B cell (primary cell): ENCODE results near the gene CYP4F3. TPM values are rescaled to one million over a fixed set of nuclear protein-coding genes. Genes with fewer than 3 reads are reported as not detected.

ENCODE experiments used
- ATAC-seq: fragments of 200-7000 bp; cut with Tn5 transposase; one replicate; pipeline ENCODE4 v1.10.0; 2021; ENCODE audit warnings: low read depth, mild to moderate bottlenecking, moderate number of reproducible peaks, moderate library complexity
- CTCF ChIA-PET: fragments of 350-600 bp; sonication (Branson Sonifier 250); formaldehyde crosslinking; loops from one replicate; lab custom pipeline; 2021; ENCODE audit warnings: antibody characterized with exemption, inconsistent platforms; lab: Charles Lee
- POLR2A ChIA-PET: fragments of 350-600 bp; sonication (Branson Sonifier 250); formaldehyde crosslinking; loops from one replicate; lab custom pipeline; 2021; ENCODE audit warnings: antibody characterized with exemption; lab: Charles Lee
- DNase-seq: peaks from one replicate; pipeline ENCODE4 v3.0.0; 2013
- H2AFZ ChIP-seq: 2 replicates; pipeline ENCODE4 v1.6.1; 2012; ENCODE audit warnings: mild to moderate bottlenecking, low read depth, low read length; ENCODE audit not compliant: insufficient read depth, poor library complexity, severe bottlenecking
- H3K27ac ChIP-seq, 2 donors: 1 replicate in 1 of 2; 2 replicates in 1 of 2; pipeline ENCODE4 v1.5.1; 2012 to 2013; ENCODE audit warnings: low read length in 2 of 2, mild to moderate bottlenecking in 2 of 2, moderate library complexity in 1 of 2
- H3K27me3 ChIP-seq, 4 experiments: fragments of 200-600 bp in 1 of 4; sonication (generic) in 1 of 4; replicated peaks in 1 of 4; 1 replicate in 2 of 4; 2 replicates in 2 of 4; pipeline versions ENCODE4 v1.6.1 to v1.7.0; 2013 to 2016; ENCODE audit warnings: low read length in 3 of 4, mild to moderate bottlenecking in 2 of 4, mixed read lengths in 1 of 4, moderate library complexity in 1 of 4; ENCODE audit not compliant: insufficient read depth in 4 of 4, control insufficient read depth in 3 of 4; ENCODE audit errors: control extremely low read depth in 1 of 4
- H3K36me3 ChIP-seq, 2 experiments: replicated peaks in 1 of 2; 1 replicate in 1 of 2; 2 replicates in 1 of 2; pipeline versions ENCODE4 v1.6.1 to v1.7.1; 2013; ENCODE audit warnings: low read length in 1 of 2; ENCODE audit not compliant: insufficient read depth in 2 of 2, control insufficient read depth in 1 of 2; ENCODE audit errors: control extremely low read depth in 1 of 2, extremely low read depth in 1 of 2
- H3K4me1 ChIP-seq, 2 donors: fragments of 200-600 bp in 1 of 2; sonication (generic) in 1 of 2; 1 replicate in 1 of 2; 2 replicates in 1 of 2; pipeline versions ENCODE4 v1.5.1 to v1.6.1; 2013 to 2017; ENCODE audit warnings: low read length in 2 of 2; ENCODE audit not compliant: control insufficient read depth in 2 of 2, insufficient read depth in 2 of 2
- H3K4me2 ChIP-seq: replicated peaks from 2 replicates; pipeline ENCODE3; 2012; ENCODE audit warnings: mild to moderate bottlenecking, low read depth, low read length; ENCODE audit not compliant: poor library complexity, severe bottlenecking
- H3K4me3 ChIP-seq, 5 experiments: fragments of 200-600 bp in 1 of 5; sonication (generic) in 1 of 5; 1 replicate in 3 of 5; 2 replicates in 2 of 5; pipeline versions ENCODE4 v1.5.1 to v1.7.0; 2011 to 2016; ENCODE audit warnings: low read length in 4 of 5, mild to moderate bottlenecking in 4 of 5, low read depth in 2 of 5, control low read depth in 1 of 5, moderate library complexity in 1 of 5; ENCODE audit not compliant: insufficient read depth in 1 of 5; ENCODE audit errors: control extremely low read depth in 1 of 5, extremely low read depth in 1 of 5
- H3K79me2 ChIP-seq: fragments of 200-600 bp; sonication (generic); one replicate; pipeline ENCODE4 v1.6.0; 2016; ENCODE audit warnings: low read length; ENCODE audit not compliant: control insufficient read depth, insufficient read depth
- H3K9ac ChIP-seq: fragments of 200-600 bp; sonication (generic); 2 replicates; pipeline ENCODE4 v1.6.1; 2017; ENCODE audit warnings: mild to moderate bottlenecking, low read length, moderate library complexity
- H3K9me3 ChIP-seq, 3 donors: one replicate each; pipeline versions ENCODE4 v1.6.1 to v1.7.1; 2013; ENCODE audit warnings: low read length in 2 of 3; ENCODE audit not compliant: control insufficient read depth in 2 of 3, insufficient read depth in 1 of 3; ENCODE audit errors: control extremely low read depth in 1 of 3
- H4K20me1 ChIP-seq: 2 replicates; pipeline ENCODE4 v1.6.0; 2012; ENCODE audit warnings: mild to moderate bottlenecking, low read length; ENCODE audit not compliant: insufficient read depth, control insufficient read depth, poor library complexity, severe bottlenecking
- H3K27ac Mint-ChIP-seq: one replicate; pipeline ENCODE4 v1.8.0; 2021; ENCODE audit warnings: mixed read lengths
- H3K27me3 Mint-ChIP-seq: one replicate; pipeline ENCODE4 v1.8.0; 2021; ENCODE audit warnings: mixed read lengths
- H3K4me1 Mint-ChIP-seq: one replicate; pipeline ENCODE4 v1.8.0; 2021; ENCODE audit warnings: mixed read lengths
- H3K4me3 Mint-ChIP-seq: one replicate; pipeline ENCODE4 v1.8.0; 2021; ENCODE audit warnings: mixed read lengths
- H3K9me3 Mint-ChIP-seq: one replicate; pipeline ENCODE4 v1.8.0; 2022; ENCODE audit warnings: mixed read lengths; ENCODE audit not compliant: insufficient read depth
- EZH2 ChIP-seq: IDR thresholded peaks from 2 replicates; pipeline ENCODE4 v1.6.1; 2012; ENCODE audit warnings: borderline replicate concordance, low read depth, mild to moderate bottlenecking, moderate library complexity, low read length; ENCODE audit not compliant: insufficient read depth, poor library complexity, severe bottlenecking
- WGBS: methylation state at CpG from one replicate; pipeline ENCODE4 v1.1.5; 2013; ENCODE audit warnings: missing lambda C conversion rate; ENCODE audit not compliant: insufficient coverage; 5-methylcytosine and 5-hydroxymethylcytosine counted together
- intact Hi-C: fragments of 100-400 bp; cut with micrococcal nuclease; formaldehyde crosslinking; loops from one replicate; pipeline ENCODE4 v1.10.0; 2022
- polyA plus RNA-seq: library from polyadenylated mRNA; depleted of rRNA; stranded (reverse); fragments of >200 nt; gene quantifications from 2 replicates; pipeline ENCODE4 v1.2.3, GENCODE V29; 2012
- total RNA-seq, 2 donors: library from RNA; stranded (reverse); fragments of 120-200 nt in 1 of 2; gene quantifications; 1 replicate in 1 of 2; 2 replicates in 1 of 2; pipeline versions ENCODE4 v1.2.3 to v1.2.4, GENCODE V29; 2013 to 2022
- TF ChIP-seq, protein P1 (sequence below): fragments of 200-600 bp; IDR thresholded peaks from one replicate; pipeline ENCODE4 v1.8.0; 2022; ENCODE audit warnings: antibody characterized with exemption, mild to moderate bottlenecking

CYP4F3 gene
- total and polyA plus RNA-seq, 2 donors (not counting 1 experiment from before 2014, with no cell fraction given): not detected

DNA sequence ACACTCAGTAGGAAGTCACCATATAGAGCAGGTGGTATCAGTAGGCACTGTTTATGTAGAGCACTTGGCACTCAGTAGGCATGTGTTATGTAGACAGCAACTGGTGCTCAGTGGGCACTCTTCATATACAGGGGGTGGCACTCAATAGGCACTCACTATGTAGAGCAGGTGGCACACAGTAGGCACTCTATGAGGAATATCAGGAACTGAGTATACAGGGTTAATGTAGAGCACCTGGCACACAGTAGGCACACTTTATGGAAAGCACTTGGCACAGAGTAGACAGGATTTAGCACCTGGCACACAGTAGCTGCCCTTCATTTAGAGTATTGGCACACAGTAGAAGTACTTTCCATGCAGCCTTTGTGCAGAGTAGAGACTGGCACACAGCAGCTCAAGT is 1.1 kb upstream of the CYP4F3 start:
- no peak overlapping the region for H3K4me3 Mint-ChIP-seq
- H3K27ac Mint-ChIP-seq: no peak overlapping the region

DNA sequence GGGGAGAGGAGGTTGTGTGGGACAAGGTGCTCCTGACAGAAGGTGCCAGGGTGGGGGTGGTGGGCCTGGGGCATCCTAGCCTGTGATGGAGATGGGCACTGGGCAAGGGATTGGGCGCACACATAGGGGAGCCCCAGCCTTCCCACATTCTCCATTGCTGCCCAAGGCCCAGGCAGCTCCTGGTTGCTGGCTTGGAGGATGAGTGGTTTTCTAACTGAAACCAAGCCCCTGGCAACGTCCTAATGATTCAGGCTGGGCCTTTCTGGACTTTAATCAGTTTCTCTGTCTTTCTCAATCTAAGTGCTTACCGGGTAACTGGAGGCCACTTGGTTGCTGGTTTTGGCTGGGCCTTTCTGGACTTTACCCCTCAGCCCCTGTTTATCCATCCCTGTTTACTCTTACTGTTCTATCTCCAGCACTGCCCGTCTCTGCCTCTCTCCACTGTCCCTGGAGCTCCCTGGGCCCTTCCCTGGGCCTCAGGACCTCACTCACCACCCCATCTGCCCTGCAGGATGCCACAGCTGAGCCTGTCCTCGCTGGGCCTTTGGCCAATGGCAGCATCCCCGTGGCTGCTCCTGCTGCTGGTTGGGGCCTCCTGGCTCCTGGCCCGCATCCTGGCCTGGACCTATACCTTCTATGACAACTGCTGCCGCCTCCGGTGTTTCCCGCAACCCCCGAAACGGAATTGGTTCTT is 354 bp downstream of the CYP4F3 start:
- 74% methylated on average over 12 of the region's 12 CpGs for WGBS
- Mint-ChIP-seq H3K4me1 (peaks cover 5% of the 10 kb centered on the region), H3K4me3 (no peak overlapping the region), H3K9me3 (no peaks in the 10 kb centered on the region), H3K27me3 (peaks cover 27% of the 10 kb centered on the region), H3K27ac (no peak overlapping the region)
- H4K20me1 ChIP-seq: no peaks in the 10 kb centered on the region
- no peak overlapping the region for H2AFZ ChIP-seq
- CTCF ChIA-PET: no interaction called here
- H3K27ac ChIP-seq: no peak overlapping the region
- H3K79me2 ChIP-seq: no peaks in the 10 kb centered on the region
- H3K27me3 ChIP-seq: peaks cover 0 to 29% (median 0%) of the 10 kb centered on the region in 4 experiments
- no peak for ATAC-seq
- no peaks in the 10 kb centered on the region for H3K36me3 ChIP-seq
- peaks cover 0 to 14% (median 0%) of the 10 kb centered on the region in 3 donors for H3K9me3 ChIP-seq
- POLR2A ChIA-PET: no interaction called here
- intact Hi-C loops: no loop called here
- H3K4me3 ChIP-seq: no peak overlapping the region
- TF ChIP-seq, protein P1, sequence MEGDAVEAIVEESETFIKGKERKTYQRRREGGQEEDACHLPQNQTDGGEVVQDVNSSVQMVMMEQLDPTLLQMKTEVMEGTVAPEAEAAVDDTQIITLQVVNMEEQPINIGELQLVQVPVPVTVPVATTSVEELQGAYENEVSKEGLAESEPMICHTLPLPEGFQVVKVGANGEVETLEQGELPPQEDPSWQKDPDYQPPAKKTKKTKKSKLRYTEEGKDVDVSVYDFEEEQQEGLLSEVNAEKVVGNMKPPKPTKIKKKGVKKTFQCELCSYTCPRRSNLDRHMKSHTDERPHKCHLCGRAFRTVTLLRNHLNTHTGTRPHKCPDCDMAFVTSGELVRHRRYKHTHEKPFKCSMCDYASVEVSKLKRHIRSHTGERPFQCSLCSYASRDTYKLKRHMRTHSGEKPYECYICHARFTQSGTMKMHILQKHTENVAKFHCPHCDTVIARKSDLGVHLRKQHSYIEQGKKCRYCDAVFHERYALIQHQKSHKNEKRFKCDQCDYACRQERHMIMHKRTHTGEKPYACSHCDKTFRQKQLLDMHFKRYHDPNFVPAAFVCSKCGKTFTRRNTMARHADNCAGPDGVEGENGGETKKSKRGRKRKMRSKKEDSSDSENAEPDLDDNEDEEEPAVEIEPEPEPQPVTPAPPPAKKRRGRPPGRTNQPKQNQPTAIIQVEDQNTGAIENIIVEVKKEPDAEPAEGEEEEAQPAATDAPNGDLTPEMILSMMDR: no peak
- TF ChIP-seq EZH2: no peak
- no peak overlapping the region for H3K9ac ChIP-seq
- H3K4me1 ChIP-seq: peaks cover 3 to 16% of the 10 kb centered on the region in 2 donors
- DNase-seq: no peak
- H3K4me2 ChIP-seq: no peak overlapping the region

More for the DNA sequence above, 1.1 kb upstream of the CYP4F3 start:
- DNase-seq (no peak), ATAC-seq (no peak)
- no peaks in the 10 kb centered on the region for H4K20me1 ChIP-seq
- TF ChIP-seq, protein P1: no peak
- TF ChIP-seq EZH2: no peak
- Mint-ChIP-seq H3K27me3 (peaks cover 31% of the 10 kb centered on the region), H3K9me3 (no peaks in the 10 kb centered on the region), H3K4me1 (peaks cover 5% of the 10 kb centered on the region)
- peaks cover 3 to 16% of the 10 kb centered on the region in 2 donors for H3K4me1 ChIP-seq
- ChIA-PET CTCF (no interaction called here), POLR2A (no interaction called here)
- intact Hi-C loops: no loop called here
- H3K27me3 ChIP-seq: peaks cover 0 to 25% (median 1%) of the 10 kb centered on the region in 4 experiments
- no peaks in the 10 kb centered on the region for H3K79me2 ChIP-seq
- no peak overlapping the region for H3K4me3 ChIP-seq
- no peak overlapping the region for H3K27ac ChIP-seq
- H2AFZ ChIP-seq: no peak overlapping the region
- no peak overlapping the region for H3K4me2 ChIP-seq
- H3K36me3 ChIP-seq: no peaks in the 10 kb centered on the region
- H3K9ac ChIP-seq: no peak overlapping the region
- peaks cover 0 to 9% (median 0%) of the 10 kb centered on the region in 3 donors for H3K9me3 ChIP-seq
